Measurements from ENCODE around the gene IFNGR1.

DNA sequence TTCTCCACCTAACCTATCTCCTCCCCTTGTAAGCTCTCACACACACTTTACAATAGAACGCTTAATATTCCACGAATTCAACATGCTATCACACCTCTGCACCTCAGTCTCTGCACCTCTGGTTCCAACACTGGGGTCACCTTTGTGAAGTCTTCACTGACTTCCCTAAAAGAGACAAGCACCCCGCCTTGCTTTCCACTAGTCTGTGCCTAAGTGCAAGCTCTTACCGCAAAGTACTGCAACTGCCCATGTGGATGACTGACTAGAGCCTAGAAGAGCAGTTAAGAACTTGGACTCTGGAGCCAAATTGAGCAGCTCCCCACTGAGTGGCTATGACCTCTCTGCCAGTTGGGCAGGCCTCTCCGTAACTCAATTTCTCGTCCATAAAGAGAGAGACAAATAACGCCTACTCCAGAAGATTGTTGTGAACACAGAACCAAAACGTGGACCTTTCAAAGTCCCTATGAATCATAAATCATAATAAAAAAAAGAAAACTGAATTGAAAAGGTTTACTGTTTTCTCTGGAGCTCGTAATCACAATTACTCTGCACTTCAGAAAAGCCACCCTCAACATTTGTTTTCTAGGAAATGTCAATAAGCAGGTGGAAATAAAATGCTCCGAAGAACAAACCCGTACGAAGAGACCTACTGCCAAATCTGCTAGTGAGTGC is 1.2 kb downstream of the IFNGR1 start:
- no peak for TF ChIP-seq EZH2phosphoT487 (IDR thresholded peaks at IDR 0.05; ENCODE audit: low read depth, severe bottlenecking, unreplicated experiment)
- TF ChIP-seq, protein P1, sequence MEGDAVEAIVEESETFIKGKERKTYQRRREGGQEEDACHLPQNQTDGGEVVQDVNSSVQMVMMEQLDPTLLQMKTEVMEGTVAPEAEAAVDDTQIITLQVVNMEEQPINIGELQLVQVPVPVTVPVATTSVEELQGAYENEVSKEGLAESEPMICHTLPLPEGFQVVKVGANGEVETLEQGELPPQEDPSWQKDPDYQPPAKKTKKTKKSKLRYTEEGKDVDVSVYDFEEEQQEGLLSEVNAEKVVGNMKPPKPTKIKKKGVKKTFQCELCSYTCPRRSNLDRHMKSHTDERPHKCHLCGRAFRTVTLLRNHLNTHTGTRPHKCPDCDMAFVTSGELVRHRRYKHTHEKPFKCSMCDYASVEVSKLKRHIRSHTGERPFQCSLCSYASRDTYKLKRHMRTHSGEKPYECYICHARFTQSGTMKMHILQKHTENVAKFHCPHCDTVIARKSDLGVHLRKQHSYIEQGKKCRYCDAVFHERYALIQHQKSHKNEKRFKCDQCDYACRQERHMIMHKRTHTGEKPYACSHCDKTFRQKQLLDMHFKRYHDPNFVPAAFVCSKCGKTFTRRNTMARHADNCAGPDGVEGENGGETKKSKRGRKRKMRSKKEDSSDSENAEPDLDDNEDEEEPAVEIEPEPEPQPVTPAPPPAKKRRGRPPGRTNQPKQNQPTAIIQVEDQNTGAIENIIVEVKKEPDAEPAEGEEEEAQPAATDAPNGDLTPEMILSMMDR (IDR thresholded peaks at IDR 0.05; ENCODE audit: poor library complexity), result no peak
- no peak for TF ChIP-seq EZH2 (IDR thresholded peaks at IDR 0.05; ENCODE audit: borderline replicate concordance)
